Liver (tissue), 9 donors: Measurements from ENCODE around the gene SERINC5. TPM values are rescaled to one million over a fixed set of nuclear protein-coding genes. Genes with fewer than 3 reads are reported as not detected.
"Not testable (repeated sequence)": the region's sequence is repeated elsewhere in the genome, so short reads cannot be mapped to it uniquely, and the experiment has no call there.

Source experiments
- DNase-seq: peaks from one replicate; pipeline ENCODE4 v3.0.0-alpha.2; 2017; ENCODE audit warnings: low spot score
- H3K27ac ChIP-seq, 2 donors: one replicate each; pipeline ENCODE4 v1.7.0; 2013; ENCODE audit warnings: inconsistent platforms in 2 of 2, low read length in 2 of 2, control low read depth in 1 of 2, low read depth in 1 of 2, mild to moderate bottlenecking in 1 of 2
- H3K27me3 ChIP-seq, 4 donors: one replicate each; pipeline versions ENCODE4 v1.6.1 to v1.7.0; 2013; ENCODE audit warnings: low read length in 3 of 4, inconsistent platforms in 1 of 4, mild to moderate bottlenecking in 1 of 4, moderate library complexity in 1 of 4; ENCODE audit not compliant: control insufficient read depth in 4 of 4, insufficient read depth in 4 of 4
- H3K36me3 ChIP-seq, 4 donors: one replicate each; pipeline versions ENCODE4 v1.6.1 to v1.7.0; 2013; ENCODE audit warnings: low read length in 3 of 4, mild to moderate bottlenecking in 3 of 4, low read depth in 1 of 4, moderate library complexity in 1 of 4; ENCODE audit not compliant: control insufficient read depth in 4 of 4, insufficient read depth in 3 of 4
- H3K4me1 ChIP-seq, 4 donors: one replicate each; pipeline versions ENCODE4 v1.6.1 to v1.7.0; 2013; ENCODE audit warnings: low read length in 3 of 4, mild to moderate bottlenecking in 3 of 4, moderate library complexity in 1 of 4; ENCODE audit not compliant: control insufficient read depth in 4 of 4, insufficient read depth in 4 of 4
- H3K4me3 ChIP-seq, 3 donors: one replicate each; pipeline versions ENCODE4 v1.6.1 to v1.7.0; 2013; ENCODE audit warnings: low read length in 3 of 3, control low read depth in 1 of 3, low read depth in 1 of 3, mild to moderate bottlenecking in 1 of 3
- H3K9ac ChIP-seq, 2 donors: one replicate each; pipeline ENCODE4 v1.7.0; 2013; ENCODE audit warnings: low read length in 2 of 2, mild to moderate bottlenecking in 2 of 2, moderate library complexity in 2 of 2, control low read depth in 1 of 2, low read depth in 1 of 2
- H3K9me3 ChIP-seq, 4 donors: one replicate each; pipeline versions ENCODE4 v1.6.1 to v1.7.0; 2013; ENCODE audit warnings: low read length in 3 of 4; ENCODE audit not compliant: control insufficient read depth in 4 of 4
- ATF3 ChIP-seq: IDR thresholded peaks from 2 replicates; pipeline ENCODE4 v1.6.1; 2016; ENCODE audit warnings: antibody characterized with exemption
- CTCF ChIP-seq: fragments of 150-350 bp; IDR thresholded peaks from 2 replicates; pipeline ENCODE4 v1.5.1; 2017; ENCODE audit warnings: improper control_type of control experiment, low read depth, low read length; ENCODE audit not compliant: missing input control
- EGR1 ChIP-seq, 2 donors: IDR thresholded peaks; 2 replicates each; pipeline ENCODE4 v1.6.1; 2016 to 2018; ENCODE audit warnings: antibody characterized with exemption in 2 of 2, low read depth in 2 of 2
- FOXA1 ChIP-seq: IDR thresholded peaks from 2 replicates; pipeline ENCODE4 v1.6.1; 2016; ENCODE audit warnings: antibody characterized with exemption
- FOXA2 ChIP-seq: IDR thresholded peaks from 2 replicates; pipeline ENCODE4 v1.6.1; 2016; ENCODE audit warnings: antibody characterized with exemption
- GABPA ChIP-seq, 2 donors: IDR thresholded peaks in 1 of 2; conservative IDR thresholded peaks in 1 of 2; 2 replicates each; pipeline ENCODE4 v1.6.1; 2016; ENCODE audit warnings: antibody characterized with exemption in 2 of 2, mild to moderate bottlenecking in 1 of 2, moderate library complexity in 1 of 2
- HNF4A ChIP-seq, 2 donors: conservative IDR thresholded peaks; 2 replicates each; pipeline ENCODE4 v1.6.1; 2016; ENCODE audit warnings: antibody characterized with exemption in 2 of 2, mild to moderate bottlenecking in 2 of 2
- MAX ChIP-seq: IDR thresholded peaks from 2 replicates; pipeline ENCODE4 v1.6.1; 2016; ENCODE audit warnings: antibody characterized with exemption
- NR2F2 ChIP-seq: IDR thresholded peaks from 2 replicates; pipeline ENCODE4 v1.6.1; 2016; ENCODE audit warnings: antibody characterized with exemption
- REST ChIP-seq: IDR thresholded peaks from 2 replicates; pipeline ENCODE4 v1.6.1; 2016; ENCODE audit warnings: antibody characterized with exemption, mild to moderate bottlenecking
- RXRA ChIP-seq, 2 donors: IDR thresholded peaks; 2 replicates each; pipeline ENCODE4 v1.6.1; 2017 to 2018; ENCODE audit warnings: antibody characterized with exemption in 2 of 2, mild to moderate bottlenecking in 1 of 2
- TAF1 ChIP-seq: conservative IDR thresholded peaks from 2 replicates; pipeline ENCODE4 v1.6.1; 2016; ENCODE audit warnings: antibody characterized with exemption, mild to moderate bottlenecking
- YY1 ChIP-seq: IDR thresholded peaks from 2 replicates; pipeline ENCODE4 v1.6.1; 2016; ENCODE audit warnings: antibody characterized with exemption, mild to moderate bottlenecking
- ZBTB33 ChIP-seq: IDR thresholded peaks from 2 replicates; pipeline ENCODE4 v1.6.1; 2016; ENCODE audit warnings: antibody characterized with exemption
- WGBS: extraction: QIAGEN DNeasy Blood & Tissue Kit; methylation state at CpG from one replicate; pipeline ENCODE4 v1.1.7; 2013; 5-methylcytosine and 5-hydroxymethylcytosine counted together
- polyA plus RNA-seq, 2 donors: library from polyadenylated mRNA; stranded (reverse) in 1 of 2; unstranded in 1 of 2; fragments of 200-250 nt in 1 of 2; fragments of >200 nt in 1 of 2; fragmentation: Nextera tagmentation in 1 of 2; extraction: Ambion mirVana in 1 of 2; gene quantifications; one replicate each; pipeline versions ENCODE4 v1.2.1 to v1.2.3, GENCODE V29; 2013 to 2015
- total RNA-seq, 2 donors: library from RNA; depleted of rRNA; stranded (reverse); fragments of >200 nt; gene quantifications; one replicate each; pipeline ENCODE4 v1.2.3, GENCODE V29; 2014
- donor health status: healthy.
- donor health status: healthy.
- donor health status: healthy.
- donor health status: healthy.
- donor health status: healthy.

SERINC5 gene
- total and polyA plus RNA-seq, 4 donors, result 22.2 to 82.3 (median 32.0) TPM

- no peak for TF ChIP-seq REST
These were observed 139.8 kb downstream of the SERINC5 start (continued) for GRCh38 chr5:80116000-80116399.

GRCh38 chr5:80114860-80115259 is 141.0 kb downstream of the SERINC5 start:
- H3K4me1 ChIP-seq, result no peaks in the 10 kb centered on the region
- no peak overlapping the region for H3K9ac ChIP-seq
- WGBS, result 76% methylated on average over 3 of the region's 3 CpGs
- no peak for DNase-seq
- no peak overlapping the region for H3K27ac ChIP-seq
- no peaks in the 10 kb centered on the region for H3K27me3 ChIP-seq
- H3K9me3 ChIP-seq, result no peaks in the 10 kb centered on the region
- no peak for TF ChIP-seq GABPA (IDR thresholded peaks at IDR 0.05 in 1 of 2, conservative IDR thresholded peaks at IDR 0.05 in 1 of 2)
- no peak for TF ChIP-seq YY1
- TF ChIP-seq FOXA2, result no peak
- no peak for TF ChIP-seq CTCF
- no peak for TF ChIP-seq HNF4A (conservative IDR thresholded peaks at IDR 0.05)
- TF ChIP-seq MAX, result no peak
- TF ChIP-seq EGR1 (IDR thresholded peaks at IDR 0.05; ENCODE audit: low read depth in 2 of 2), result no peak
- no peak for TF ChIP-seq ZBTB33
- no peak for TF ChIP-seq FOXA1
- no peak for TF ChIP-seq ATF3
- TF ChIP-seq RXRA (IDR thresholded peaks at IDR 0.05), result no peak
- TF ChIP-seq NR2F2, result no peak
- TF ChIP-seq TAF1, result no peak
- peaks cover 0 to 1% (median 0%) of the 10 kb centered on the region in 4 donors for H3K36me3 ChIP-seq
- H3K4me3 ChIP-seq, result no peak overlapping the region

GRCh38 chr5:80111376-80111990 is 144.4 kb downstream of the SERINC5 start:
- H3K27me3 ChIP-seq, H3K4me1 ChIP-seq, H3K36me3 ChIP-seq, H3K27ac ChIP-seq, H3K9ac ChIP-seq, H3K4me3 ChIP-seq, DNase-seq, H3K9me3 ChIP-seq: not testable (repeated sequence)
- 74% methylated on average over 5 of the region's 5 CpGs for WGBS
